Iris pigment epithelial cell (primary cell): ENCODE measurements around the gene UFL1.

Experiments used
- DNase-seq: peaks from one replicate; pipeline ENCODE4 v3.0.0-alpha.2; 2011; ENCODE audit warnings: low read depth

The UFL1 gene

GRCh38 chr6:96575359-96575758 is 53.8 kb downstream of the UFL1 start:
- no peak for DNase-seq

- no peak for DNase-seq
Observed at GRCh38 chr6:96576221-96576620, 54.6 kb downstream of the UFL1 start.

- no peak for DNase-seq
Observed at GRCh38 chr6:96582021-96582420, 60.4 kb downstream of the UFL1 start.

GRCh38 chr6:96582436-96582835 is 60.8 kb downstream of the UFL1 start:
- DNase-seq = no peak

GRCh38 chr6:96604420-96604819 is 82.8 kb downstream of the UFL1 start:
- DNase-seq = no peak
